ENCODE data around the gene BTBD9. TPM values are rescaled to one million over a fixed set of nuclear protein-coding genes. Genes with fewer than 3 reads are reported as not detected.
A peak's percentile ranks its signal among the peaks of the same experiment; 100 is the strongest.

BTBD9 gene
- total RNA-seq, 1 experiment from 2014 or later = 4.3 TPM

DNA sequence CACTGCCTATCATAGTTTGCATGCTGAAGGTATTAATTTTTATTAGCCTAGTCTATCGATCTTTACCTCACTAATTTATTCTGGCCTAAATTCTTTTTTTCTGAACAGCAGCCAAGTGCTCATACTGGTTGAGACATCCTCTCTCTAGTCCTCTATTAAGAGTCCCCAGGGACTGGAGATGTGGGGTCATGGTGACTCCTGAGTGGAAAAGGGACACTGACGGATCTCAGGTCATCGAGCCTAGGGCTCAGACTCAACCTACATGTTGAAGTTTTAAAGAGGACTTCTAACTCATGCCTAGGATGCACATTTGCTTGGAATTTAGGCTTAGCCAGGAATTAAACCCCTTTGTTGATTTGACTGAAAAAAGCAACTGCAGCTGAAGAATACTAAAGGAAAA, 378.1 kb downstream of the BTBD9 start:
- Histone ChIP-seq H2AFZ (ENCODE audit: low read length) (no peak overlapping the region), H3K4me3 (ENCODE audit: low read length) (peak overlapping the region; percentile 60), H3K27ac (ENCODE audit: low read length) (peak overlapping the region; percentile 95), H3K9ac (ENCODE audit: low read length) (peak overlapping the region; percentile 75), H3K9me3 (ENCODE audit: low read length) (no peaks in the 10 kb centered on the region), H3K4me2 (ENCODE audit: low read length) (peak overlapping the region; percentile 89), H3K27me3 (ENCODE audit: low read length) (no peaks in the 10 kb centered on the region), H3K36me3 (ENCODE audit: low read depth, low read length) (no peaks in the 10 kb centered on the region), H3K79me2 (ENCODE audit: low read length) (no peaks in the 10 kb centered on the region), H4K20me1 (ENCODE audit: low read length) (no peaks in the 10 kb centered on the region), H3K9me2 (replicated peaks; ENCODE audit: low read length) (no peaks in the 10 kb centered on the region), H3F3A (ENCODE audit: low read length, unreplicated experiment) (peaks cover 11% of the 10 kb centered on the region), H3K4me1 (ENCODE audit: insufficient read depth, low read length) (peaks cover 52% of the 10 kb centered on the region)
- ChIA-PET CTCF (interaction anchor here (0.9 kb wide), 1 partner anchor 232 kb away, joined by 4 read pairs; no protein-coding TSS in a partner anchor), POLR2A (ENCODE audit: unreplicated experiment) (interaction anchor here (0.6 to 0.7 kb wide), 2 partner anchors 47 to 169 kb away, joined by 4 to 8 read pairs; no protein-coding TSS in a partner anchor)
- TF ChIP-seq, protein P1, sequence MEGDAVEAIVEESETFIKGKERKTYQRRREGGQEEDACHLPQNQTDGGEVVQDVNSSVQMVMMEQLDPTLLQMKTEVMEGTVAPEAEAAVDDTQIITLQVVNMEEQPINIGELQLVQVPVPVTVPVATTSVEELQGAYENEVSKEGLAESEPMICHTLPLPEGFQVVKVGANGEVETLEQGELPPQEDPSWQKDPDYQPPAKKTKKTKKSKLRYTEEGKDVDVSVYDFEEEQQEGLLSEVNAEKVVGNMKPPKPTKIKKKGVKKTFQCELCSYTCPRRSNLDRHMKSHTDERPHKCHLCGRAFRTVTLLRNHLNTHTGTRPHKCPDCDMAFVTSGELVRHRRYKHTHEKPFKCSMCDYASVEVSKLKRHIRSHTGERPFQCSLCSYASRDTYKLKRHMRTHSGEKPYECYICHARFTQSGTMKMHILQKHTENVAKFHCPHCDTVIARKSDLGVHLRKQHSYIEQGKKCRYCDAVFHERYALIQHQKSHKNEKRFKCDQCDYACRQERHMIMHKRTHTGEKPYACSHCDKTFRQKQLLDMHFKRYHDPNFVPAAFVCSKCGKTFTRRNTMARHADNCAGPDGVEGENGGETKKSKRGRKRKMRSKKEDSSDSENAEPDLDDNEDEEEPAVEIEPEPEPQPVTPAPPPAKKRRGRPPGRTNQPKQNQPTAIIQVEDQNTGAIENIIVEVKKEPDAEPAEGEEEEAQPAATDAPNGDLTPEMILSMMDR (conservative IDR thresholded peaks at IDR 0.05; ENCODE audit: low read depth, low read length) = no peak
- TF ChIP-seq EZH2 (IDR thresholded peaks at IDR 0.05; ENCODE audit: low read length, unreplicated experiment) (no peak), EZH2phosphoT487 (IDR thresholded peaks at IDR 0.05; ENCODE audit: borderline replicate concordance, low read length) (no peak)
- intact Hi-C loops (cut with micrococcal nuclease) = no loop called here
- DNase-seq (peak; percentile 27), ATAC-seq (no peak)
- no TSS peak for BruUV-seq (replicated peaks)

GRCh38 chr6:38259736-38260135, 380.0 kb downstream of the BTBD9 start:
- Histone ChIP-seq H3K9ac (ENCODE audit: low read length) (no peak overlapping the region), H3K4me2 (ENCODE audit: low read length) (peak overlapping the region; percentile 71), H3K4me3 (ENCODE audit: low read length) (peak overlapping the region; percentile 6; the same call in 1 of the 2 replicates), H3K9me3 (ENCODE audit: low read length) (no peaks in the 10 kb centered on the region), H3K79me2 (ENCODE audit: low read length) (no peaks in the 10 kb centered on the region), H3K27ac (ENCODE audit: low read length) (peak overlapping the region; percentile 74), H3F3A (ENCODE audit: low read length, unreplicated experiment) (peaks cover 11% of the 10 kb centered on the region), H4K20me1 (ENCODE audit: low read length) (no peaks in the 10 kb centered on the region), H3K4me1 (ENCODE audit: insufficient read depth, low read length) (peaks cover 51% of the 10 kb centered on the region), H3K9me2 (replicated peaks; ENCODE audit: low read length) (no peaks in the 10 kb centered on the region), H2AFZ (ENCODE audit: low read length) (no peak overlapping the region), H3K36me3 (ENCODE audit: low read depth, low read length) (peaks cover 4% of the 10 kb centered on the region; the same call in 1 of the 2 replicates), H3K27me3 (ENCODE audit: low read length) (no peaks in the 10 kb centered on the region)
- no TSS peak for BruUV-seq (replicated peaks)
- DNase-seq = peak; percentile 87
- CTCF ChIA-PET = no interaction called here
- intact Hi-C loops (cut with micrococcal nuclease) = loop anchor here (1.0 kb wide), 1 partner anchor 10 kb away; no protein-coding TSS in a partner anchor
- POLR2A ChIA-PET (ENCODE audit: unreplicated experiment) = no interaction called here
- peak; percentile 53 for ATAC-seq
- TF ChIP-seq, protein P1 (conservative IDR thresholded peaks at IDR 0.05; ENCODE audit: low read depth, low read length) = no peak
- TF ChIP-seq EZH2phosphoT487 (IDR thresholded peaks at IDR 0.05; ENCODE audit: borderline replicate concordance, low read length) = no peak
- no peak for TF ChIP-seq EZH2 (IDR thresholded peaks at IDR 0.05; ENCODE audit: low read length, unreplicated experiment)

Measured in PC-3 (cell line).